Measurements from ENCODE around the gene TM4SF4.

TM4SF4 gene

DNA sequence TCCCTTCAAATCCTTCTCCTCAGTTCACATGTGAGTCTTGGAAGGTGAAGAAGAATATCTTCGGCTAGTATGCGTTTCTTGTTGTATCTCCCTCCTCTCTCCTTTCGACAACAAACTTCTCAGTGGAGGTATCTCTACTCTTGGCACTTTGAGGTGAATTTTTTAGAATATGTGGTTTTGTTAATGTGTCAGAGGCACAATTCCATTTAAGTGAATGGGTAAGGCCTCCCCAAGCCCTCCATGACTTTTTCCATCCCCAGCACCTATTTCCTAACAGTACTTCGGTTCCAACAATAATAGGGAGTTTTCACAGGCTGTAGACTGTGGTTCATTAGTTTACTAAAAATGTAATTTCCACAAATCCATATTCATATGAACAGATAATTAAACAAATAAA, 74.2 kb downstream of the TM4SF4 start:
- no peak for DNase-seq (ENCODE audit: low read depth in 2 of 2)

DNA sequence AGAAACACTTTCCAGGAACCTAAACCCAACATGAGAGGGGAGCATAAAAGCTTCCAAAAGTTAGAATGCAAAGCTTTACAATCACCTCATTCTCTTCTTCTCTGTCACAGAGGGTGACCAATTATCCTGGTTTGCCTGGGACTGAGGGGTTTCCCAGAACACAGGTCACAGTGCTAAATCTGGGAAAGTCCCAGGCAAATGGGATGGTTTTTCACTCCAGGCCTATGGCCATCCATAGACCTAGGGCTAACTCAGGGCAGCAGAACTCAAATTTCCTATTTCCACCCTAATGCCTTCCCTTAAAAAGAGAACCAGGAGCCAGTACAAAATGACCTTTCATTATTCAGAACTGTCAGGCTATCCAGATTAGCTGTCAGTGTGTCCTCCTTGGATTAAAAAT, 77.0 kb downstream of the TM4SF4 start:
- DNase-seq (ENCODE audit: low read depth in 2 of 2) = no peak

DNA sequence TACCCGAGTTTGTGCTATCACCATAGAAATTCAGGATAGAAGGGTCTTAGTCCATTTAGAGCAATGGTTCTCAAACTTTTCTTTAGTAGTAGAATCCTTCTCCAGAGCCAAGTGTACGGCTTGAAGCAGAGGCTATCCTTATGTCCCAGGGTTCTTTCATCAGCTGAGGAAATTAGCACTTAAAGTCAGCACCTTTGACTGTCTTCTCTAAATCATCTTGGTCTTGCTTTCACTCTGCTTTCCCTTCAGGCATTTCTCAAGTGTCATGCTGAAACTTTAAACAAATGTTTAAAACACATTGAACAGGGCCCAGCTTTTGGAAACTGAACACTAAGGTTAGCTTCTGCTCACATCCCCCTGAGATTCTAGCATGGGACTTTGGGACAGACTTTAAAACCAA, 78.2 kb downstream of the TM4SF4 start:
- no peak for DNase-seq (ENCODE audit: low read depth in 2 of 2)

Data from stimulated activated CD4-positive, alpha-beta T cell treated with anti-CD3 and anti-CD28 coated beads, Interleukin-4, amount 100 ng/mL, for 48 hours (primary cell).